Activated CD4-positive, alpha-beta T cell treated with anti-CD3 and anti-CD28 coated beads for 24 hours (primary cell): ENCODE results near the gene VWA7.

Source experiments
- DNase-seq, 2 donors: peaks; one replicate each; pipeline ENCODE4 v3.0.0-alpha.2; 2020; ENCODE audit warnings: low read depth in 2 of 2

The VWA7 gene

DNA sequence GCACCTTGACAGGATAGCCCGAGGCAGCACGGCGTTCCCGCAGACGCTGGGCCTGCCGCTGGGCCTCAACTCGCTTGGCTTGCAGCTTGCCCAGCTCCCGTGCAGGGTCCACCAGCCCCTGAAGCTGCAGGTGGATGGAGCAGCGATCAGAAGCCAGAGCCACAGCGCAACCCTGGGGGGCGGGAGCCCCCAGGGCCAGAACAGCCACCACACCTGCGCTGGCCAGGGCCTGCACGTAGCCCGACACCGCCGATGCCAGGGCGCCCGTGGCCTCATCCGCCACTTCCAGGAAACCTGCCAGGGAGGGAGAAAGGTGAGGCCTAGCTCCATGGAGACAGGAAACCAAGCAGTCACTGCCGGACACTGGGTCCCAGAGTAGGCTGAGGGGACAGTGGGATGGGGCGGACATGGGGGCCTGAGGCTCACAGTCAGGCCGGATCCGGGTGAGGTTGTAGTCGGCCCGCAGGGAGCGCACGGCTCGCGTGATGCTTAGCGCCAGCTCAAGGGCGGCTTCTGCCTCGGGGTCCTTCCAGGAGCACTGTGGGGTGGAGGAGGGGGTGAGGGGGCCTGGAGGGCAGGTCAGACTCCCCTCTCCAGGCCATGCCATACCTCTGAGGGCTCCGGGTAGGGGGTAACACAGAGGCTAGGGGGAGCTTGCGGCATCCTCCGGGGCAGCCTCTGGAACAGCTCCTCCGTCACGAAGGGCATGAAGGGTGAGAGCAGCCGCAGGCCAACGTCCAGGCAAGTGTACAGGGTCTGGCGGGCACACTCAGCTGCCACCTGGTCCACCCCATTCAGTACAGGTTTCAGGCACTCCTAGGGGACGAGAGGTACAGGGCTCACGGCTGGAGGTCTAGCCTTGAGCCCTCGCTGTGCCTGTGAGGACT lies 2.1 kb upstream of the VWA7 start:
- DNase-seq = no peak

DNA sequence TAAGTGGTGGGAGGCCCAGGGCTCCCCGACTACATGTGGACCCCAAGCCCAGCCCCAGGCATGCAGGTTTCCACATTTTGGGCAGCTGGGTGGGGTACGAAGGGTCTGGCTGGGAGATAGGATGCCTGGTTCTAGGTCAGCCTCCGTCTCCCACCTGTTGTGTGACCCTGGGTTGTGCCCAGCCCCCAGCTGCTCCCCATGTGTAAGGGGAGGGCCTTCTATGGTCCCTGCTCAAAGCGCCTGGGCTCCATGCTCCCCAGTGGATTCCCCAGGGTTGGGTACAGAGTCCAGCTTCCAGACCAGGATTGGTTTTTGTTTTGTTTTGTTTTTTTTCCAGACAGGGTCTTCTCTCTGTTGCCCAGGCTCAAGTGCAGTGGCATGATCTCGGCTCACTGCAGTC lies 1.1 kb upstream of the VWA7 start:
- DNase-seq = no peak

DNA sequence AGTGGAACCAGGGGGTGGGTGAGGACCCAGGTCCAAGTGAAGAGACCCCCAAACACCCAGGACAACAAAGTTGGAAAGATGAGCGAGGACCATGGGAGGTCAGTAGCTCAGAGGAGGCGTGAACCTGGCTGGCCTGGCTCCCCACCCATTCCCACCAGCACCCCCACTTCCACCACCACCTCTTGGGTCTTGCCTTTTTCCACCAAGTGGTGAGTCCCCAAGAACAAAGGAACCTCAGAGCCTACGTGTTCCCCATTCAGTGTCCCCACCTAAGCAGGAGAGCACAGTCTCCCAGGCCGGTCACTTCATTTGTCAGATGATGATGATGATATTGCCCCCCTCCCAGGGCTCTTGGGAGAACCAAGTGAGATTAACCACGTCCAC lies 531 bp upstream of the VWA7 start:
- no peak for DNase-seq

DNA sequence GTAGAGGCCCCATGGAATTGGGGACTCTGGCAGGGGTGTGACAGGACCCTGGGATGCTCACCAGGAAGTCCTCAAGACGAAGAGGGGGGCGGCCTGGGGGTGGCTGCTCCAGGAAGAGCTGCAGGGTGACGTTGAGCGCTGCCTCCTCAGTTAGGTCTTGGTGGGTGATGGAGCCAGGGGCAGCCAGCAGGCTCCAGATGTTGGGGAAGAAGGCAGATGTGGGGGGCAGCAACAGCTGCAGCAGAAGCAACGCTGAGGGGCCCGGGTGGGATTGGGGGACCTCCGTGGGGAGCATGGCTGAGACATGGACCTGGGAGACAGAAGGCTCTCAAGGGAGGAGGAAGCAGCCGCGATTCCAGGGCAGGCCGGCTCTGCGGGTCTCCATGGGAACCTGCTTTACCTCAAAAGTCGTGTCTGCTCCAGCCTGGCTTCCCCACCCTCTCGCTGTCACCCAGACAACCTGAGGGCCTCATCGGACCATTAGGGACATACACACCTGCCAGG lies 591 bp downstream of the VWA7 start:
- DNase-seq = no peak

DNA sequence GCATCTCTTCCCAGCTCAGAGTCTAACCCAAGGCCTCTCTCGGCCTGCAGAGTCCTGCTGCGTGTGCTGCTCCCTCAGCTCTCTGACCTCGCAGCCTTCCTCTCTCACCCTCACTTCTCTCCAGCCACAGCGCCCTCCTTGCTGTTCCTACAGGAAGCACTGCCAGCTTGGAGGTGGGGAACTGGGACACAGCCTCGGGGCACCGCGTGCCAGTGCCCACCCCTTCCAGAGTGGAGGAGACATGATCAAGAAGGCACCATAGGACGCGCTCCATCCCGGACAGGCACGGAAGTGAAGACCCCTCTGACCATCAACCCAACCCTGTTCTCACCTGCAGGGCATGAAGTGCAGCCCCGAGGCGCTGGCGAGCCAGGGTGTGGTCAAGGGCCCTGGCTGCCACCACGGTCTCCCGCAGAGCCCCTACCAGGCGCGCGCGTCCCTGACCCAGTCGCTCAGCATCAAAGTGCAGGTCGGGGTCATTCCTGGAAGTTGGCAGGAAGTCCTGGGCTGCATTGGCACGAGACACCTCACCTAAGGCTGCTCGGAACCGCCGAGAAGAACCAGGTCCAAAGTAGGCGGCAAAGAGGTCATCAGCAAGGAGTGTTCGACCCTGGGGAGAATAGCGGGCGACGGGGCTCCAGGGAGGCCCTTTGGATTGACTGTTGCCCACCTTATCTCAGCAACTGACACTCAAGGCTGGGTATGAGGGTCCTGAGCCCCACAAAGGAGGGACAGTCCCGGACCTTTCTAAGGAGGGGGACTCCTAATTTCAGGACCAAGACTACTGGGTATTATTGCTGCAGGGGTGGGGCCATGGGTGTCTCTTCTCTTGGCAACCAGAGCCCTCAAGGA lies 1.3 kb downstream of the VWA7 start:
- DNase-seq = no peak

DNA sequence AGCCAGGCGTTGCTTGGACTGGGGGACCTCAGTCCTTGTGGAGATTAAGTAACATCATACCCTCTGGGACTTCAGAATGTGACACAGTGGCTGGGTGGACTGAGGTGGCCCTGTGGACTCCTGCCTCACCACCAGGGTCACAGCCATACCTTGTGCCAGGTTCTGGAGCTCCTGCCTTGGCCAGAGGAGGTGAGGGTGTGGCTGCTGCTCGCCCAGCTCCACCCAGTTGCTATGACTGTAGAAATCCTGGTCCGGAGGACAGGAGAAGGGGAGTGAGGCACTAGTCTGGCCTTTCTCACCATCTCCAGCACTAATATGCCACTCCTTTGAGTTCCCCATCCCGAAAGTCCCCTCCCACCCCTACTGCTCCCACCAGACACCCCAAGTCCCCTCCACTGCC lies 1.9 kb downstream of the VWA7 start:
- no peak for DNase-seq

DNA sequence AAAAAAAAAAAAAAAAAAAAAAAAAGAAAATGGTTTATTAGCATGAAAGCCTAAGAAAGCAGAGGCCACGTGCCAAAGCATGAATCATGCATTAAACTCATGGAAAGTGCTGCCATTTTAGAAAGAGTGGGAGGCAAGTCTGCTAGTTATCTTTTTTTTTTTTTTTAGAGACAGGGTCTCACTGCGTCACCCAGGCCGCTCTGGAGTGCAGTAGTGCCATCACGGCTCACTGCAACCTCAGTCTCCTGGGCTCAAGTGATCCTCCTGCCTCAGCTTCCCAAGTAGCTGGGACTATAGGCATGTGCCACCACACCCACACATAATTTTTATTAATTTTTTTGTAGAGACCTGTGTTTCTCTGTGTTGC lies 5.2 kb downstream of the VWA7 start:
- DNase-seq = no peak

DNA sequence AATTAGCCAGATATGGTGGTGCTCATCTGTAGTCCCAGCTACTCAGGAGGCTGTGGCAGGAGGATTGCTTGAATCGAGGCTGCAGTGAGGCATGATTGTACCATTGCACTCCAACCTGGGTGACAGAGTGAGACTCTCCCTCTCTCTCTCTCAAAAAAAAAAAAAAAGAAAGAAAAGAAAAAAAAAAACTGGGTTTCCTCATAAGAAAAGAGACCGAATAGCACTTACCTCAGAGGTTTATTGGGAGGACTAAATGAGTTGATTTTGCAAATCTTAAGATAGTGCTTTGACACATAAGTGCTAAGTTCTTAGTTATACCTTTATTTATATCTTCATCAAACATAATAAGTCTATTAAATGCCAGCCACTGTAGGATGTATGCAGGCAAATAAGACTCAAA lies 6.3 kb downstream of the VWA7 start:
- DNase-seq = no peak

DNA sequence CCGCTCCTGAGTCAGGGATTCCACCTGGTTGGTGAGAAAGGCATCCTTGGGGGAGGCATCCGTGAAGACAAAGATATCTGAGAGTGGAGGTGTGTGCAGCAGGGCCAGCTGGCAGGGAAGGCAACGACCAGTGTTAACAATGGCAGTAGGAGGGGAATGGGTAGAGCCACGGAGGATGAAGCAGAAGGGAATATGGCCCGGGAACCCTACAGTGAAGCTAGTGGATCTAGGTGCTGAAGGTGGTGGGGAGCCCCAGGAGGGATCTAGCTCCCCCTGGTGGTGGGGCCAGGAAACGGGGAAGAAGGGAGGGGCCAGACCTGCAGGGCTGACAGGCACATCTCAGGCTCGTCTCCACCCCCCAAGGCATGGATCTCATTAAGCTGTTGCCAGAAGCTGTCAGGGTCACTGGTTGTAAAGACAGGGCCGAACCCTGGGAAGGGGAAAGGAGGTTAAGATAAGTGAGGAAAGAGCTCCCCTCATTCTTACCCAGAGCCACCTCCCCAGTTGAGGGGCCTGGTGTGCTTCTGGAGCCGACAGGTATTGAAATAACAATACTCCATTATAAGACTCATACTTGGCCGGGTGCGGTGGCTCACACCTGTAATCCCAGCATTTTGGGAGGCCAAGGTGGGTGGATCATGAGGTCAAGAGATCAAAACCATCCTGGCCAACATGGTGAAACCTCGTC lies 7.3 kb downstream of the VWA7 start:
- peak; percentile 74 for DNase-seq

DNA sequence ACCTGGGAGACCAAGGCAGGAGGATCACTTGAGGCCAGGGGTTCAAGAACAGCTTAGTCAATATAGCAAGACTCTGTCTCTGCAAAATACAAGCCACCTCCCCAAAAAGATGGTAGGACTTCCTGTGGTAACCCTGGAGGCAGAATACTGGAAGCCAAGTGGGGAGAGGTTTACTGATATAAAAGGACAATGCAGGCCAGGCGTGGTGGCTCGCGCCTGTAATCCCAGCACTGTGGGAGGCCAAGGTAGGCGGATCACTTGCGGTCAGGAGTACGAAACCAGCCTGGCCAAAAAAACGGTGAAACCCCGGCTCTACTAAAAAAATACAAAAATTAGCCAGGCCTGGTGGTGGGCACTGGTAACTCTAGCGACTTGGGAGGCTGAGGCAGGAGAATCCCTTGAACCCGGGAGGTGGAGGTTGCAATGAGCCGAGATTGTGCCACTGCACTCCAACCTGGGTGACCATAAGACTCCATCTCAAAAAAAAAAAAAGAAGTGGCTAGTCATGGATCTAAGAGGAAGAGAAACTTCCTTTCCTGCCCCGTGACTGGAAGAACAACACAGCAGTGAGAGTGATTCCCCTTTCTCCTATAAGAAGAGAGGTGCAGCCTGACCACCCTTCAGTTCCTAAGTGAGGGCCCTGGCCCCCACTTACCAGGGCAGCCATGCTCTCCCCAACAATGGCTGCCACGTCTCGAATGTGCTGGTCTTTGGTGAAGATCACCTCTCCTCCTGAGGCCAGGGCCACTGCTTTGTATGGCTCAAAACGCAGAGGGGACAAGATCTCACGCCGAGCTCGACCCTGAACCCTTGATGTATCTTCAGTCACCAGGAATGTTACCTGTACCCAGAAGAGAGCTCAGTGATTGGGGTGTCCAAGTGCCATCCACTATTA lies 8.5 kb downstream of the VWA7 start:
- DNase-seq = no peak

DNA sequence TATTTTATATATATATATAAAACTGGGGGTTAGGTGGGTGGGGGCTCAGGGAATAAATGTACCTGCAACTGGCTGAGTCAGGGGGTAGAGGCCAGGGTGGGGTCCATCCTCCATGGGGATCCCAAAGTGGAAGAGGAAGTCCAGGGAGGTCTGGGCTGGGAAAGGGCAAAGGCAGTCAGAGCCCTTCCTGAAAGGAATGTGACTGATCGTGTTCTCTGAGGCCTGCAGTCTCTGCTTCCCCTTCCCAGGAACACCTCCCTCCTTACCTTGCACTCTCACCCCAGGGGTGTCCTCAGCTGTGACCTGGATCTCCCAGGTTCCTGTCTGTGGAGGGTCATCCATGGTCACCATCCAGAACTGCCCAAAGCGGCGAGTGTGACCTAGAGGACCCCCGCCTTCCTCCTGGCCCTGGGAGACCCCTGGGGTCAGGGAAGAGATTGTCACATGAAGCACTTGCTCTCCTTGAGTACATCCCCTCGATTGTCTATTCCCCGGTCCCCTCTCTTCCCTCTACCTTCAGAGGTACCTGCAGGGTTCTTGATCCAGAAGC lies 10.0 kb downstream of the VWA7 start:
- no peak for DNase-seq

DNA sequence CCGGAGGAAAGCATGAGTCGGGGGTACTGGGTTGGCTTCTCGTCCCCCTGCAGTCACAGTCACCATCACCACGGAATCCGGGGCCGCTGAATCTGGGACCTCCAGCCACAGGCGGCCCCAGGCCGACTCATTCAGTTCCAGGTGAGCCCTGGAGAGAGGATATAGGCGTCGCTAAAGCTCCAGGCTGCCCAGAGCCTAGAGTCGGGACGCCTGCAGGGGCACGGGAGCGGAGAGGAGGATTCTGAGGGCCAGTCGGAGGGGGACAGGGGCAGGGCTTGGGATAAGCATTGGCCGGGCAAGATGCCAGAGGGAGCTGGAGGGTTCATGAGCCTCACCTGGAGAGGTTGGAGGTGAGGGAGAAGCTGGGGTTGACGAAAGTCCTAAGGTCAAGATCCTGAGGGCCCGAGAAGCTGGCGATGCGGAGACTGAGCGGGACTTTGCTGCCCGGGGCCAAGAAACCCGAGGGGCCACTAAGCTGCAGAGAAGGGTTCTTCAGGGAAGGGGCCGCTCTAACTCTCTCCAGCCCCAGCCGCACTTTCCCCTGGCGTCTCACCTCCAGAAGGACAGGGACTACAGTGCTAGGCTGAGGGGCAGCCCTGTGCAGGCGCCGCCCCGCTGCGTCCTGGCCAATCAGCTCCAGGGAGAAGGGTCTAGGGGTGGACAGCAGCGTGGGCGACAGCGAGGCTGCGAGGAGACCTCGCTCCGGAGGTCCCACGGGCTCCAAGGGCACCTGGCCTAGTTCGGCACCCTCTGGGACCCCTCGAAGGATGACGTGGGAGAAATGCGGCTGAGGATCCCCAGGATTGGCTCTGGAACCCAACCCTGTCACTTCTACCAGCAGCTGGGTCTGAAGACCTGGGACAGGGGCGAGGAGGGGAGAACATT lies 11.0 kb downstream of the VWA7 start:
- no peak for DNase-seq

DNA sequence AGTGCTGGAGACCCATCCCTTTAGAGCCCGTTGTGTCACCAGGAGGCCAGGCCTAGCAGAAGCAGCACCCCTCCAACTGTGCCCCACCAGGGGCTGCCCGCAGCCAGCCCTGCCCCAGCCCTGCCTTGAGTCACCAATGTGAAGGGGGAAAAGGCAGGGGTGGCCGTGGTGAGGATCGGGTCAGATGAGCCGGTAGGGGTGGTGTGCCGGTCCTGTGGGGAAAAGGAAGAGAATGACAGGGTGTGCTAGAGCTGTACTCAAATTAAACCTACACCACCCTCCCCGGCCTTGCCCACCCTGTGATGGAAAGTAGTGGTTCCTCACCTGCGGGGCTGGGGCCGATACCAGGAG lies 11.6 kb downstream of the VWA7 start:
- no peak for DNase-seq

DNA sequence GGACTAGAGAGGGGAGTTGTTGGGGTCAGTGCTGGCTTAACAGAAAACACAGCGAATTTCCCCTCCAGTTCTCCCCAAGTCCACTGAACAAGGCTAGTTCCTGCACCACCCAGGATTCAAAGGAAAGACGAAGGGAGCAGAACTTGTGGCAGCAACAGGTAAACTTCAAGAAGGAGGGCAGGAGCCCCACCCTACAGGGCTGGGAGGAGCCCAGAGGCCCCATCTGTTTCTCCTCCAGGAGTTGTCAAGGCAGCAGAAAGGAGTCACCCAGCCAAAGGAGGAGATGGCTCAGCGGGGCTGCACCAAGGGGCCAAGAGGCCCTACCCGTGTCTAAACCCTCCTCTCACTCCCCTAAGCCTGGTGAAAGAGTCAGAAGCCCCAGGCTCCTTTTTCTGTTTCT lies 12.9 kb downstream of the VWA7 start:
- no peak for DNase-seq

DNA sequence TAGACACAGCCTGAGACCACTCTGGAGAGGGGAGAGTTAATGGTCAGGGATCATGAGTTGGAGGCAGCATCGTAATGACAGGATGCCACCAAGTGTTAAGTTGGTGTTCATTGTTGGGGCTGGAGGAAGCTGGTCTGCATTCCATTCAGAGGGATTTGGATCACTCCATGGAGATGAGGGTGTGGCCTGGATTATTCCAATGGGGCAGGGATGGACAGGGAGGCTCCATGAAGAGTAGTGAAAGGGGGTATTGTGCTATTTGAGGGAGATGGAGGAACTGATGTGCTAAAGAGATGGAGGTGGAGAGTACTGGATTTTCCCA lies 13.5 kb downstream of the VWA7 start:
- no peak for DNase-seq

DNA sequence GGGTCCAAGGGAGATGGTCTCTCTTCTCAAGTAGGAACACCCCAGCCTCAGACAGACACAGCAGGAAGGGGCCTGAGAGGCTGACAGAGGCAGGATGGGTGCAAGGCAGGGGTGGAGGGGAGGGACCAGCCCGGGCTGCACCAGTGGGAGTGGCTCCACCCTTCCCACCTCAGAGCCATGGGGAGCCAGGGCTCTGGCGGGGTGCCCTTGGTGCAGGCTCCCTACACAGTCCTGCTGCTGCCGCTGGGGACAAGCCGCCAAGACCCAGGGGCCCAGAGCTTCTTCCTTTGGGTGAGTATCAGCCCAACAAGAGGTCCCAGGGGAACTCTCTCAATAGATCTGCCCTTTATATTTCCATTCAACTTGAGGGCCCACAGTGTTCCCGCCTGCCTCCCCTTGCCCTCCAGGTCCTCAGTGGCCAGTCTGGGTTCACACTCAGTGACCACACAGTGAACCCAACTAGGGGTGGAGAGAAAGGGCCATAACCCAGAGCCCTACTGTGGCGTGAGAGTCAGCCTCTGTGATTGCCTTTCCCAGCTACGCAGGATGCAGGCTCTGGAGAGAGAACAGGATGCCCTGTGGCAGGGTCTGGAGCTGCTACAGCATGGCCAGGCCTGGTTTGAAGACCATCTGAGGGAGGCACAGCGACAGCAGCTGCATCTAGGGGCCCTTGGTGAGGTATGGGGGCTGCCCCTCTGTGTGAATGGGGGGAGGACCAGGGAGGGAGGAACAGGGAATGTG lies 14.1 kb downstream of the VWA7 start:
- DNase-seq = no peak

DNA sequence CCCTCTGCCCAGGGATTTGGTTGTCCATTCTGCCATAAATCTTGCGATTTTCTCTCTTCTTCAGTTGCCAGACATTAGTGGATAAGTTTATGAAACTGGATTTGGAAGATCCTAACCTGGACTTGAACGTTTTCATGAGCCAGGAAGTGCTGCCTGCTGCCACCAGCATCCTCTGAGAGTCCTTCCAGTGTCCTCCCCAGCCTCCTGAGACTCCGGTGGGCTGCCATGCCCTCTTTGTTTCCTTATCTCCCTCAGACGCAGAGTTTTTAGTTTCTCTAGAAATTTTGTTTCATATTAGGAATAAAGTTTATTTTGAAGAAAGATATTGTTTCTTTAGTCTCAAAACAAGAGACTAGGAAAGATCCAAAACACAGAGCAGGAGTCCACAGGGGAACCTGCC lies 14.8 kb downstream of the VWA7 start, which contains the start of gene SAPCD1:
SAPCD1 (plus strand) TSS at position 301 of the 400 bp plus-strand sequence. CDS start 399 bp downstream, outside the sequence.
- no peak for DNase-seq

DNA sequence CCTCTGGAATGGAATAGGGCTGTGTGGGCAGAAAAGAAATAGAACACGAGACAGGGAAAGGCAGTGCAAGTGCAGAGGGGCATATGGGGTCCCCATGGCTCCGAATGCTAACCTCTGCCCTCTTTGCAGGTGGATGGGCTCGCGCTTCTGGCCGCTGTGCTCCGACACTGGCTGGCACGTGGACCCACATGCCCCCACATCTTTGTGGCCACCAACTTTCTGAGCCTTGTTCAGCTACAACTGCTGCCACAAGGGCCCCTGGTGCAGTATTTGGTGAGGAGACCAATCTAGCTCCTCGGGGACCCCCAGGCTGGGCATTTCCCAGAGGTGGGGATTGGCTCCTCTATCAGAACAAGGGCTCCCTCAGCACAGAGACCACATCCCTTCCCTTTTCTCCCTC lies 15.8 kb downstream of the VWA7 start:
- no peak for DNase-seq

DNA sequence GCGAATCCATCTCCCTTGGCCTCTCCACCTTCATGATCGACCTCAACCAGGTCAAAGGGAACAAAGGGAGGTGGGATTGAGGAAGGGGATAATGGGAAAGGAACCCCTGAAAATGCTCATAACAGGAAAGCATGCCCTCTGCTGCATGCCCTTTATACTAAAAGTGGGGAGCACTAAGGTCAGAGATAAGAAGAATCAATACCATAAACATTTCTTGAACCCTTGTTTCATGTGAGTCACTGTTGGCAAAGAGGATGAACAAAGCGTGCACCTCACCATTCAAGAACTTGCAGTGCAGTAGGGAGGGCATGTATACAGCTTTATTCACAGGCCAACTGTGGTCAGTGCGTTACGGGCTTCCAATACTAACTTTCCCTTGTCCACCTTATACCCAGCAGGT lies 16.3 kb downstream of the VWA7 start:
- no peak for DNase-seq
